Sigmoid colon (tissue), 7 donors: Measurements from ENCODE around the gene RUNX2. TPM values are rescaled to one million over a fixed set of nuclear protein-coding genes. Genes with fewer than 3 reads are reported as not detected.

ENCODE experiments used
- DNase-seq: peaks from one replicate; pipeline ENCODE4 v3.0.0-alpha.2; 2019
- H3K27ac ChIP-seq, 4 donors: fragments of 200-600 bp; sonication (generic); one replicate each; pipeline ENCODE4 v1.5.1; 2016 to 2019; ENCODE audit warnings: mild to moderate bottlenecking in 1 of 4
- H3K27me3 ChIP-seq, 3 donors: fragments of 200-600 bp; sonication (generic); one replicate each; pipeline ENCODE4 v1.5.1; 2019; ENCODE audit warnings: mild to moderate bottlenecking in 1 of 3
- H3K36me3 ChIP-seq, 4 donors: fragments of 200-600 bp; sonication (generic); one replicate each; pipeline ENCODE4 v1.5.1; 2016 to 2019
- H3K4me1 ChIP-seq, 4 donors: fragments of 200-600 bp; sonication (generic); one replicate each; pipeline ENCODE4 v1.5.1; 2017 to 2019
- H3K4me3 ChIP-seq, 4 donors: fragments of 200-600 bp; sonication (generic); one replicate each; pipeline ENCODE4 v1.5.1; 2017 to 2019; ENCODE audit warnings: mild to moderate bottlenecking in 2 of 4, moderate library complexity in 1 of 4
- H3K9me3 ChIP-seq, 4 donors: fragments of 200-600 bp in 3 of 4; sonication (generic) in 3 of 4; one replicate each; pipeline versions ENCODE4 v1.5.1 to v1.6.1; 2013 to 2019
- EP300 ChIP-seq, 4 donors: sonication (generic); formaldehyde crosslinking; IDR thresholded peaks; one replicate each; pipeline ENCODE4 v1.6.1; 2017; ENCODE audit warnings: antibody characterized with exemption in 4 of 4
- POLR2A ChIP-seq, 2 donors: fragments of 450-650 bp; IDR thresholded peaks; one replicate each; pipeline ENCODE4 v1.6.1; 2016; ENCODE audit warnings: antibody characterized with exemption in 2 of 2, mild to moderate bottlenecking in 2 of 2, moderate library complexity in 2 of 2
- POLR2AphosphoS5 ChIP-seq, 4 donors: sonication (generic); formaldehyde crosslinking; IDR thresholded peaks; one replicate each; pipeline ENCODE4 v1.6.1; 2017; ENCODE audit warnings: antibody characterized with exemption in 4 of 4
- WGBS, 2 donors: extraction: QIAGEN DNeasy Blood & Tissue Kit; methylation state at CpG; one replicate each; pipeline ENCODE4 v1.1.7; 2013; 5-methylcytosine and 5-hydroxymethylcytosine counted together
- intact Hi-C: fragments of 100-400 bp; cut with DNase I; formaldehyde crosslinking; loops from one replicate; pipeline ENCODE4 v1.15.1; 2023
- polyA plus RNA-seq, 3 donors: library from polyadenylated mRNA; stranded (reverse); fragments of 200-250 nt; gene quantifications; one replicate each; pipeline ENCODE4 v1.2.3, GENCODE V29; 2013
- total RNA-seq, 4 donors: library from RNA; depleted of rRNA; stranded (reverse); fragments of >200 nt; gene quantifications; one replicate each; pipeline ENCODE4 v1.1.0, GENCODE V29; 2016
- TF ChIP-seq, protein P1 (sequence below), 4 experiments: fragments of 450-650 bp in 3 of 4; fragments of 200-600 bp in 1 of 4; IDR thresholded peaks; one replicate each; pipeline ENCODE4 v1.5.1; 2016 to 2019; ENCODE audit warnings: antibody characterized with exemption in 4 of 4, mild to moderate bottlenecking in 3 of 4, moderate library complexity in 2 of 4
- donor health status: healthy with polysubstance abuse.
- donor health status: Bipolar disorder and iron deficiency.
- donor health status: healthy.

RUNX2 gene
- total and polyA plus RNA-seq, 7 donors, result 0.92 to 4.7 (median 2.9) TPM

DNA sequence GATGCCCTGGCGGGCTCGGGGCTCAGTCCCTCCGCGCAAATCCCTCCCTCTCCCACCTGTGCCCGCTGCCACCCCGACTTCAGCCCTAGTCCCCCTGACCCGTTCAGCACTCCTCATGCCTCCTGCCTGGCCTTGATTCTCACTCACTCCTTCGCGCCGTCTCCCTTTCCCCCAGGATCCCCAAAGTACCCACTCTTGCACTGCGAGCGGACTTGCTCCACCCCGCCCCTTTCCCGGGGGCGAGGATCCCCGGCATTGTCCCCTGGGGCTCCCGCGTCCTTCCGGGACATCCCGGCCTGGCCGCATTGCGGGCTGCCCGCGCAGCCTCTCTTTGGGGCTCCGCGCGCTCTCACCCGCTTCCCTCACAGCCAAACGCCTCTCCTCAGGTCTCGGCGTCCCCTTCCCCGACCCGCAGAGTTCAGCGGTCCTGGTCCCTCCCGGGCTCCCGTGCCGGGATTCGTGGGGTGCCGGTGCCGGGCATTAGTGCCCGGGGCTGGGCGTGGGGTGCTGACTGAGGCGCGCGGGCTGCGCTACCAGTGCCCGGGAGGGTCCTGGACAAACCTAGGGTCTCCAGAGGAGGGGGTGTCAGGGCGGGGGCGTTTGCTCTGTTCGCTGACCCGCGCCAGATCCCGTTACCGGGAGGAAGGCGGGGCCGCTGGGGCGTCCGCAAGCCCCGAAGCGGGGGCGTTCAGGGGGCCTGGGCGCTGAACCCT, 95.1 kb downstream of the RUNX2 start:
- no peaks in the 10 kb centered on the region for H3K9me3 ChIP-seq
- peak overlapping the region; percentile 30 to 80 (median 76) for H3K27ac ChIP-seq
- intact Hi-C loops, result loop anchor here (5.0 to 10.0 kb wide), 5 partner anchors 132 to 946 kb away; no protein-coding TSS in a partner anchor
- peaks cover 8 to 42% (median 16%) of the 10 kb centered on the region in 3 donors for H3K27me3 ChIP-seq
- no peaks in the 10 kb centered on the region for H3K36me3 ChIP-seq
- DNase-seq, result peak; percentile 73
- no peak for TF ChIP-seq POLR2A (IDR thresholded peaks at IDR 0.05)
- TF ChIP-seq POLR2AphosphoS5 (IDR thresholded peaks at IDR 0.05), result peak in 3 of 4 donors; percentile 11 to 35 (median 33)
- 1% methylated on average over 62 of the region's 62 CpGs for WGBS, 2 donors
- peak overlapping the region; percentile 51 to 70 (median 60) for H3K4me3 ChIP-seq
- peaks cover 0 to 50% (median 40%) of the 10 kb centered on the region in 4 donors for H3K4me1 ChIP-seq

DNA sequence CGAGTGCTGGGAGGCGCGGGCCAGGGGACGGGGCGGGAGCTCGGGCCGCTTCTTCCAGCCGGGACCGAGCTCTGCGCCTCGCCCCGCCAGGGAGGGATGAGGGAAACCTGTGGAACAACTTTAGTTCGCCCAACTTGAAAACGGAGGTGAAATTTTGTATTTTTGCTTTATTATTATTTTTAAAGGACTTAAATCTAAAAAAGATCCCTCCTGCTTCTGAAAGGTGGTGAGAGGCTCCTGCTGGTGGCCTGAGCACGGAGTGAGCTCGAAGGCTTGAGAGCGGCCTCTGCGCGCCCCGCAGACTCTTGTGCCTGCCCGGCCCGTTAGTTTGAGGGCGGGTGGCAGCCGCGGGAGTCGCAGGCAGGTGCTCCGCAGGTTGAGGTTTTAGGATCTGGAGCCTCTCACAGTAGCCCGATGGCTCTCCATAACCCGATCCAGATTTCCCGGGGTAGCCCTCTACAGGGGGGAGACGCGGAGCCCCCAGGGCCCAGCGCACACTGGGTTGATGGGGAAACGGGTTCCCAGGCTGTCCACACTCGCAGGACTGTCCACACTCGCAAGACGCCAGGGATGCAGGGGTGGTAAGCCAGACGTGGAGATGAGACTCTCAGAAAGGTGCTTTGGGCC, 95.8 kb downstream of the RUNX2 start:
- WGBS, 2 donors, result 9 to 17% methylated on average over 38 of the region's 38 CpGs
- H3K27me3 ChIP-seq, result peaks cover 8 to 35% (median 14%) of the 10 kb centered on the region in 3 donors
- H3K4me1 ChIP-seq, result peaks cover 0 to 49% (median 40%) of the 10 kb centered on the region in 4 donors
- H3K36me3 ChIP-seq, result no peaks in the 10 kb centered on the region
- H3K27ac ChIP-seq, result peak overlapping the region; percentile 30 to 80 (median 76)
- DNase-seq, result peak; percentile 69
- peak overlapping the region; percentile 51 to 70 (median 60) for H3K4me3 ChIP-seq
- no peak for TF ChIP-seq POLR2AphosphoS5 (IDR thresholded peaks at IDR 0.05)
- TF ChIP-seq, protein P1, sequence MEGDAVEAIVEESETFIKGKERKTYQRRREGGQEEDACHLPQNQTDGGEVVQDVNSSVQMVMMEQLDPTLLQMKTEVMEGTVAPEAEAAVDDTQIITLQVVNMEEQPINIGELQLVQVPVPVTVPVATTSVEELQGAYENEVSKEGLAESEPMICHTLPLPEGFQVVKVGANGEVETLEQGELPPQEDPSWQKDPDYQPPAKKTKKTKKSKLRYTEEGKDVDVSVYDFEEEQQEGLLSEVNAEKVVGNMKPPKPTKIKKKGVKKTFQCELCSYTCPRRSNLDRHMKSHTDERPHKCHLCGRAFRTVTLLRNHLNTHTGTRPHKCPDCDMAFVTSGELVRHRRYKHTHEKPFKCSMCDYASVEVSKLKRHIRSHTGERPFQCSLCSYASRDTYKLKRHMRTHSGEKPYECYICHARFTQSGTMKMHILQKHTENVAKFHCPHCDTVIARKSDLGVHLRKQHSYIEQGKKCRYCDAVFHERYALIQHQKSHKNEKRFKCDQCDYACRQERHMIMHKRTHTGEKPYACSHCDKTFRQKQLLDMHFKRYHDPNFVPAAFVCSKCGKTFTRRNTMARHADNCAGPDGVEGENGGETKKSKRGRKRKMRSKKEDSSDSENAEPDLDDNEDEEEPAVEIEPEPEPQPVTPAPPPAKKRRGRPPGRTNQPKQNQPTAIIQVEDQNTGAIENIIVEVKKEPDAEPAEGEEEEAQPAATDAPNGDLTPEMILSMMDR (IDR thresholded peaks at IDR 0.05), result no peak
- no peak for TF ChIP-seq EP300 (IDR thresholded peaks at IDR 0.05)
- TF ChIP-seq POLR2A (IDR thresholded peaks at IDR 0.05), result no peak
- intact Hi-C loops, result loop anchor here (5.0 to 10.0 kb wide), 5 partner anchors 131 to 947 kb away; no protein-coding TSS in a partner anchor
- H3K9me3 ChIP-seq, result no peaks in the 10 kb centered on the region

DNA sequence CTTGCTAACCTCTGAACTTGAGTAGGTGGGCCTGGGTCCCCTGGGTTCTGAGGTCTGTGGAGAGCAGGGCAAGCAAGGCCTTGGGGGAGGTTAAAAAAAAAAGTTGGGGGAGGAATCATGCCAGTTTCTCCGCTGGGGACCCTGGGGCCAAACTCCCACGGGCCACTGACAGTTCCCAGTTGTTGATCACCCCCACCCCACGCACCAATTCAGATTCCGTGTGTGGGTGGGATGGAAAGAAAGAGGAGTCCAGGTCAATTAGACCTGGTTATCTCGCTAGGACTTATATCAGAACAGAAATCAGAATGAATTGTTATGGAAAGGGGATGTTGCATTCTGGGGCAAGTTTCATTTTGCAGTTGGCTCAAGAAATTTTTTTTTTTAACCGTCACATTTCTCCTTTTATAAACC, 96.3 kb downstream of the RUNX2 start:
- Histone ChIP-seq H3K4me1 (peaks cover 0 to 43% (median 38%) of the 10 kb centered on the region in 4 donors), H3K4me3 (peak overlapping the region; percentile 51 to 70 (median 60)), H3K27me3 (peaks cover 8 to 30% (median 12%) of the 10 kb centered on the region in 3 donors), H3K36me3 (no peaks in the 10 kb centered on the region), H3K27ac (peak overlapping the region in 3 of 4 donors; percentile 72 to 80 (median 80)), H3K9me3 (no peaks in the 10 kb centered on the region)
- intact Hi-C loops, result loop anchor here (5.0 to 10.0 kb wide), 5 partner anchors 130 to 947 kb away; no protein-coding TSS in a partner anchor
- no peak for DNase-seq
- 43 to 55% methylated on average over 6 of the region's 6 CpGs for WGBS, 2 donors
- no peak for TF ChIP-seq POLR2AphosphoS5 (IDR thresholded peaks at IDR 0.05)
- TF ChIP-seq, protein P1 (IDR thresholded peaks at IDR 0.05), result no peak
- TF ChIP-seq POLR2A (IDR thresholded peaks at IDR 0.05), result no peak
- no peak for TF ChIP-seq EP300 (IDR thresholded peaks at IDR 0.05)

DNA sequence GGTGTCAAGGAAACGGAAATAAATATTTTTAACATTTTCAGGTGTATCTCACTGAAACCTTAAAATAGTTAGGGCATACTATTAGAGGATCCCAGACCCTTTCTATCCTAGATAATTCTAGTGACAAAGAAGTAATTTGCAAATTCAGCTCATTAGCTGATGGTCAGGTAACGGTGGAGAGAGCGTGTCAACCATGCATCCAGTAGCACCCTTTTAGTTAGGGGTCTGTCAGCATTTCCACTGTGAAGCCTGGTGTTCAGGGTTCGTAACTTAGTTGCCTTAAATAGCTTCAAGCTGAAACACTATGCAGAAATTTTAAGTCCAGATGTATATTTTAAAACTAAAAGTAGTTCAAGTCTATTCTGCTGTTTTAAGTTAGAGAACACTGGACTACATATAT, 98.1 kb downstream of the RUNX2 start:
- no peaks in the 10 kb centered on the region for H3K9me3 ChIP-seq
- no peak for DNase-seq
- H3K4me1 ChIP-seq, result peaks cover 0 to 27% (median 22%) of the 10 kb centered on the region in 4 donors
- no peak overlapping the region for H3K27ac ChIP-seq
- no peak overlapping the region for H3K4me3 ChIP-seq
- TF ChIP-seq, protein P1 (IDR thresholded peaks at IDR 0.05), result no peak
- no peak for TF ChIP-seq POLR2AphosphoS5 (IDR thresholded peaks at IDR 0.05)
- H3K36me3 ChIP-seq, result no peaks in the 10 kb centered on the region
- WGBS, 2 donors, result 75 to 81% methylated on average over 4 of the region's 4 CpGs
- H3K27me3 ChIP-seq, result peaks cover 0 to 12% (median 0%) of the 10 kb centered on the region in 3 donors
- intact Hi-C loops, result loop anchor here (5.0 to 10.0 kb wide), 2 partner anchors 46 to 129 kb away; no protein-coding TSS in a partner anchor

DNA sequence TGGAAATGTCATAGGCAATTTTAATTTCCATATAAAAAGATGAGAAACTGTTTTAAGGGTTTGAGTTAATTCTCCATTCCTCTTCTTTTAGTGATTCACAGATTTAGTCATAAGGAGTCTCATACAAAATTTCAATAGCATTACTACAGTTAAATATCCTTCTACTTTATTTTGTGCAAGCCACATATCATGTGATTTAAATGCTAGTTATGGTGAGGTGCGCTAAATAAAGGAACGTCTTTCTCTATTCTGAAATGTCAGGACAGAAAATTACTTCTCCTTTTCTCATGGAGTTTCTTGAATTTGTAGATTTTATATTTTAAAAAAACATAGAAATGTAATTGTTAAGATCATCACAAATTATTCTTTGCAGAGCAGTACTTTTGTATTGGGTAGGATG, 99.6 kb downstream of the RUNX2 start:
- H3K27me3 ChIP-seq, result peaks cover 0 to 8% (median 0%) of the 10 kb centered on the region in 3 donors
- TF ChIP-seq, protein P1 (IDR thresholded peaks at IDR 0.05), result no peak
- TF ChIP-seq POLR2AphosphoS5 (IDR thresholded peaks at IDR 0.05) (no peak), EP300 (IDR thresholded peaks at IDR 0.05) (no peak), POLR2A (IDR thresholded peaks at IDR 0.05) (no peak)
- H3K9me3 ChIP-seq, result no peaks in the 10 kb centered on the region
- 52 to 89% methylated on average over 2 of the region's 2 CpGs for WGBS, 2 donors
- H3K4me1 ChIP-seq, result peaks cover 0 to 19% (median 14%) of the 10 kb centered on the region in 4 donors
- H3K4me3 ChIP-seq, result no peak overlapping the region
- intact Hi-C loops, result loop anchor here (5.0 to 10.0 kb wide), 2 partner anchors 45 to 127 kb away; no protein-coding TSS in a partner anchor
- H3K27ac ChIP-seq, result no peak overlapping the region
- no peaks in the 10 kb centered on the region for H3K36me3 ChIP-seq
- no peak for DNase-seq
